T follicular helper cell (primary cell): ENCODE measurements around the gene COL5A1.

ENCODE experiments used
- DNase-seq: peaks from one replicate; pipeline ENCODE4 v3.0.0-alpha.2; 2020; ENCODE audit warnings: low read depth

The COL5A1 gene

DNA sequence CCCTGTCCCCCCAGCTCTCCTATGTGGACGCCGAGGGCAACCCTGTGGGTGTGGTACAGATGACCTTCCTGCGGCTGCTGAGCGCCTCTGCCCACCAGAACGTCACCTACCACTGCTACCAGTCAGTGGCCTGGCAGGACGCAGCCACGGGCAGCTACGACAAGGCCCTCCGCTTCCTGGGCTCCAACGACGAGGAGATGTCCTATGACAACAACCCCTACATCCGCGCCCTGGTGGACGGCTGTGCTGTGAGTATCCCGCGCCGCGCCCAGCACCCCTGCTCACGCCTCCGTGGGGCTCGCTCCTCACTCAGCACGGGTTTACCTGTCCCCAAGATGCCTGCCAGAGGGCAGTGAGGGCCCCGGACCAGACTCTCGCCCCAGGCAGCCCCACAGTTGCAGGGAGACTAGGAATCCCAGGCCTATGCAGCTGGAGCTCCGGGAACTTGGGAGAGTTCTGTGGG is 193.4 kb downstream of the COL5A1 start:
- no peak for DNase-seq

DNA sequence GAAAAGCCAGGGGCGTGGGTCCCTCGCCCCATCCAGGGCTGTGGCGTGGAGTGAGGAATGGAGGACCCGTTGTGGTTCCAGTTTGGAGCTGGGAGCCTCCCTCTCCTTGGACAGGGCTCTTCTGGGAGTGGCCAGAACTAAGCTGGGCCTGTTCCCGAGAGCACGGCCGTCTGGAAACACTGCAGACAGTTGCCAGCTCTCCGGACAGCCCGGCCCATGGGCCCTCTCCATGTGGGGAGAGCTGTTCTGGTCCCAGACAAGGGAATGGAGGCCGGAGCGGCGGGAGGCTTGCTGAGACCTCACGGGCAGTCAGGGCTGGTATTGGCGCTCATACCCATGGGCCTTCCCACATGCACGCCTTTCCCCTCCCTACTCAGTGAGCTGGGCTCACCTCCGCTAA is 193.8 kb downstream of the COL5A1 start:
- no peak for DNase-seq

DNA sequence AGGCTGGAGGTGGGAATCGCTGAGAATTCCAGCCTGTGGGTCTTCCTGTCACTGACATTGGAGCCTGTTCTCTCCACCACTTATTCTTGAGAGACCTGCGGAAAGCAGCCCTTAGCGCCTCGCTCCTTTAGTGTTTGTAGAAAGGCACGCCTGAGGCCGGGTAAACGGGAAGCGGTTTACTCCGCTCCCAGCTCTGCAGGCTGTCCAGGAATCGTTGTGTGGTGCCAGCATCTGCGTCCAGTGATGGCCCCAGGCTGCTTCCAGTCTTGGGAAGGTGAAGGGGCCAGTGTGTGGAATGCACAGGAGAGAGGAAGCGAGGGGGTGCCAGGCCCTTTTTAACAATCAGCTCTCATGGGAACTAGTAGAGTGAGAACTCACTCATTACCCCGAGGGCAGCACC is 194.4 kb downstream of the COL5A1 start:
- no peak for DNase-seq

DNA sequence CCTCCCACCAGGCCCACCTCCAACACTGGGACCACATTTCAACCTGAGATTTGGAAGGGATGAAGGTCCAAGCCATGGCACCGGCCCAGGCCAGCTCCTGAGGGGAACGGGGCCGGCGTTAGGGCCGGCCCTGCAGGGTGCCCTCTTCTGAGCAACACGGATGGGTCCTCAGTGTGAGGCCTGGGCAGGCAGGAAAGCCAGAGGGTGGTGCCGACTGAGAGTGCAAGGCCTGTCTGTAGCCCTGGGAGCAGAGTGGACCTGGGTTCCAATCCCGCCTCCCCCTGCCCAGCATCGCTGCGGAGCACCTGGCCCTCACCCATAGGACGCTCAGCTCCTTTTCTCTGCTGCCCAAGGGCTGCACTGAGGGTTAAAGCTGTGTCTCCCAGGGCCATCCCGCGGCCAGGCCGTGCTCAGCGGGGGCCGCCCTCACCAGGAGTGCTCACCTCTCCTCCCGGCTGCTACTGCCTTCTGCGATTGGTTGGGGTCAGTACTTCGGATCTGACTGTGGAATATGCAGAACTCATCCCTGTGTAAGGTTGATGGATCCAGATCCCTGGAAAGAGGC is 194.9 kb downstream of the COL5A1 start:
- DNase-seq, result no peak

DNA sequence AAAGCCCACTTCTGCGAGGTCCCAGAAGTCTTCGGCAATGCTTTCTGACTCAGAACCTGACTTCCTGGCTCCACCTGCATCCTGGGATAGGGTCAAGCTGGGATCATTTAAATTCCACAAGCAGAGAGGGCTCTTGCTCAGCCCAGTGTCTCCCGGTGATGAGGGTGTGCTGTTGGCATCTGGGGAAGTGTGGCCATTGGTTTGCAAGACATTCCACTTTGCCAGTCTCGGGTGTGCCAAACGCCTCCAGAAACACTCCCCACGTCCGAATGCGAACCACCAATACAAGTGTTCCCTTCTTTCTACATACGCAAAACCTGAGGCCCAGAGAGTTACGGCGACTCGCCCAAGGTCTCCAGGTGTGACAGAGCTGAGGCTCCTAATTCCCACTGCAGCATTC is 195.9 kb downstream of the COL5A1 start:
- DNase-seq, result no peak

DNA sequence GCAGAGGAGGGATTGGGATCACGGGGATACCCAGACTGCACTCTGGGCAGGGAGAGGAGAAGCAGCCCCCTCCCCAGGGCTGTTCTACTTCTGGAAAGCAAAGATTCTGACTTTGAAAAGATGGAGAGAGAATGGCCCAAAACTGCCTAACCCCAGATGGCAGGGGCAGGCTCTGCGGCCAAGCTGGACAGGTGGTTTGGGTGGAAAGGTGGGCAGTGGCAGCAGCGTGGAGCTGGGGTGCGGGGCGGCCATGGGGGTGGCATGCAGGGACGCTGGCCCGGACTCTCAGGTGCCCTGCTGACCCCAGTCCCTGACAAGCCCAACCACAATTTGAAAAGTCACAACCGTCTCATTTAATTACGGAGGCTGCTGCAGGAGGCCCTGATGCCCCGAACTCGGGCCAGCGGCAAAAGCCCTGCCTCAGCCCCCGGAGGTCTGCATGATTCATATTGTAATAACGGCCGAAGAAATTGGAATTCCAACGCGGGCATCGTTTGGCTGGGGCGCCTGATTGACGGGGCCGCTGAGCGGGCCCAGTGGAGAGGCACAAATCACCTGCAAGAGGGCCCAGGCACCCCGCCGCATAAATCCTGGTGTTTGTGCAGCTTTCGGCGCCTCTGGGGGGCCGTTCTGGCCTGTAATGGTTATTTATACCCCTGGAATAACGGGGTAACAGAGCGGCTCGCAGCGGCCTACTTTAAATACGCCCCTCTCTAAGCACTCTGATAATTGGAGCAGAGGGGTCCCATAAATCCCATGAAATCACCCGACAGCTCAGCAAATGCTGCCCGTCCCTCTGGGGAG is 197.2 kb downstream of the COL5A1 start:
- DNase-seq, result no peak

DNA sequence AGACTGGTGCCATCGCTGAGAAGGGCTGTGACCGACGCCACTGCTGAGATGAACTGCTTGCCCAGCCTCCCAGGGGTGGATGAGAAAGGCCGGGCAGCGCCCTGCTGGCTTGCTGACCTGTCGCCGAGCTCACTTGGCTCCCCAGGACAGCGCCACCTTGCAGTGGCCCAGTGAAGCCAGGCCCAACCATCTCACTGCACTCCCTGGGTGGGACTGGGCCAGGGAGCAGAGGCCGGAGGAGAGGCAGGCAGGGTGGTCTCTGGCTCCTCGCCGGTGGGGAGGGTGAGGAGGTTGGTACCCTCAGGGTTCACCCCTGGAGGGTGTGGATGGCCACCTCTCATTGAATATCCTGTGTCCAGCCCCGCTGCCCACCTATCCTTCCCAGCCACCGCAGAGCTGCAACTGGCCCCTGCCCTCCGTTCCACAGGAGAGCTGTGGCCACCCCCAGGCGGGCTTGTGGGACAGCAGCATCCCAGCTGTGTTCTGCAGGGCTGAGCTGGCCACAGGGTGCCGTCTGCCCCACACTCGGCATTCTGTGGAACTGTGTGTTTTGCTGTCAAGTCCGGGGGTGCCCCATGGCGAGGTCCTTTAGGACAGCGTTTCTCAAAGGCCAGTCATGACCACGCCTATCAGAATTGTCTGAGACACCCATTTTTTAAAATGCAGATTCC is 198.0 kb downstream of the COL5A1 start:
- no peak for DNase-seq

DNA sequence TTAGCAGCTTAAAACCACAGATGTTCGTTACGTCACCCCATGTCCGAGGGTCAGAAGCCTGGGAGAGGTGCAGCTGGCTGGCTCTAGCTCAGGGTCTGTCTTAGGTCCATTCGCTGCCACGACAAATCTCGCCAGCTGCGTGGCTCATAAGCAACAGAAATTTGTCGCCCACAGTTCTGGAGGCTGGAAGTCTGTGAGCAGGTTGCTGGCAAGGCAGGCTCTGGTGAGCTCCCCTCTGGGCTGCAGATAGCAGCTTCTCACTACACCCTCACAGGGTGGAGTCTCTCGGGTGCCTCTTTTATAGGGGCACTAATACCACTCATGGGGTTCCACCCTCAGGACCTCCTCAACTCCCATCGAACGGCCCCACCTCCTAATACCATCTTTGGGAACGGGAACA is 198.9 kb downstream of the COL5A1 start:
- no peak for DNase-seq

DNA sequence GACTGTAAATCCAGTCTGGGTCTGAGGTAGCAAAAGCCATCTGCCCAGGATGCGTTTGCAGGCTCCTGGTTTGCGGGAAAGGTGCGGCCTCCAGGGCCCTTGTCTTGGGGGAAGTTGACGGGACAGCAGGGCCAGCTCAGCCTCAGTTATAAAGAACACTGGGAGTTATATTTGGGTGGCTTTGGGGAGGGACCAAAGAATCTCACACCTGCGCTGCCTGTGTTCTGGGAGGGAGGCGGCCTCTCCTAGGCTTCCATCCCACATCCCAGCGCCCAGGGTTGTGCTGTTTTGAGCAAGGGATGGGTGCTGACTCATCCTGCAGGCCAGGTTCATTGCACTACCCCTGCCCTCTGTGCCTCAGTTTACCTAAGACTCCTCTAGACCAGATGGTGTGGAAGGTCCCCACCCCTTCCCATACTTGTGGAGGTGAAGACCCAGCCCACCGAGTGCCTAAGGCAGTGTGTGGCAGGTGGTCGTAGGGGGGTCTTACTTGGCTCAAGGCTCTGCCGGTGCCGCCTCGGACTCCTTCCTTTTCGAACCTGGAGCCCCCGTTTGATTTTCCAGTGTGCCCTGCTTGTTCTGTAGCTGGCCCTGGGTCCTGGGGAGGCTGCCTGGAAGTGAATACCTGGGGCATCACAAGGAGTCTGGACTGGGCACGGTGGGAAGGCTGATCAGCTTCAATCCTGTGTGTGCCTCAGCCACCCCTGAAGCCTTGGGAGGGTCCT is 199.7 kb downstream of the COL5A1 start:
- no peak for DNase-seq

DNA sequence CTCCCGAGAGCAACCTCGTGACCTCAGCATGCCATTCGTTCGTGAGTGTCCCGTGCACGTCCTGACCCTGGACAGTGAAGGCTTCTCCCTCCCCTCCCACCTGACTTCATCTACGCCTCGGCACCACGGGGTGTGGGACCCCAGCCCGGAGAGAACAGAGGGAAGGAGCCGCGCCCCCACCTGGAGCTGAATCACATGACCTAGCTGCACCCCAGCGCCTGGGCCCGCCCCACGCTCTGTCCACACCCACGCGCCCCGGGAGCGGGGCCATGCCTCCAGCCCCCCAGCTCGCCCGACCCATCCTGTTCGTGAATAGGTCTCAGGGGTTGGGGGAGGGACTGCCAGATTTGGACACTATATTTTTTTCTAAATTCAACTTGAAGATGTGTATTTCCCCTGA is 200.7 kb downstream of the COL5A1 start:
- DNase-seq, result no peak

DNA sequence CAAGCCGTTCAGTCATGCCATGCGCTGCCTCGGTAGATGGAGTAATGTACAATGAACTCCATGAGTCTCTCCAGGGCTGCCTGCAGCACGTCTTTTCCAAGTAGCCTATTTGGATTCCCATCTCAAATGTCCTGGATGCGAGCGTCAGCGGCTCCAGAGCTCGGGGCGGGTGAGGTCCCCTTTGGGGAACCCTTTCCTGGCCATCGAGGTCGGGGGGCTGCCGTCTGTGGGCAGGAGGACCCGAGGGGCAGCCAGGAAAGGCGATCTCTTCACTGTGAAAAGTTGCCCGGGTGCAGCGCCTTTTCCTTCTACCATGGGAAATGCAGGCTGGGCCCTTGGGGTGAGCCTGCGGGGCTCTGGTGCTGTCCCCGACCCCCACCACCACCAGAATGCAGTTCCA is 202.1 kb downstream of the COL5A1 start:
- no peak for DNase-seq

DNA sequence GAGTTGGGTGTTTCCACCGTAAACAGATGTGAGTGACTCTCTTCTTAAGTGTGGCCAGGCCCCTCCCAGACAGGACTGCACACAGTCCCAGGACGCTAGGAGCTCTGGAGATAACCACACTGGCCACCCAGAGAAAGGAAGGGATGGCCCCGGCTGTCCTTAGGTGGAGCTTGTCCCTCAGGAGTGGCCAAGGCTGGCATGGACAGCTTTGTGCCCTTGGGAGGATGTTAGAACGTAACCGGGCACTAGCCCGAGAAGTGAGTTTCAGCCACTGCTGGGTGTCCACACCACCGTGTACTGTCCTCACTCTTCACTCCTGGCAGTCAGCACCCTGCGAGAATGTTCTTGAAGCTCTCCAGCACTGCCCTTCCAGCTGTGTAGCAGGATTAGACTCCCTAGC is 203.2 kb downstream of the COL5A1 start:
- DNase-seq, result no peak

DNA sequence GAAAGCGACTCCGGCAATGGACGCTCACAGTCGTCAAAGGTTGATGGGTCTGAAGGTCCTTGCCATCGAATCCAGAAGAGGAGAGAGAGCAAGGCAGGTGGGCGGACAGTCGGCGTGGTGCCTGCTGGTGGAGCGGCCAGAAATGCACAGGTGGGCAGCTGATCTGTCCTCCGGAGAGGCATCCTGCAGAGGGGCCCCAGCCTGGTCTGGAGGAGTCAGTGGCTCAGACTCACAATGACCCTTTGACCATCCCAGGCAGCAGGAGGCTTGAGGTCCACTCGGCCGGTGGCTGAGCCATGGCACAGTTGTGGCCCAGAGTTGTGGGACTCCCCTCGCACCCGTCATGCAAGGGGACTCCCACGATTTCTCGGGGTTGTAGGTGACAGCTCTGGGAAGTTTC is 204.6 kb downstream of the COL5A1 start:
- no peak for DNase-seq

DNA sequence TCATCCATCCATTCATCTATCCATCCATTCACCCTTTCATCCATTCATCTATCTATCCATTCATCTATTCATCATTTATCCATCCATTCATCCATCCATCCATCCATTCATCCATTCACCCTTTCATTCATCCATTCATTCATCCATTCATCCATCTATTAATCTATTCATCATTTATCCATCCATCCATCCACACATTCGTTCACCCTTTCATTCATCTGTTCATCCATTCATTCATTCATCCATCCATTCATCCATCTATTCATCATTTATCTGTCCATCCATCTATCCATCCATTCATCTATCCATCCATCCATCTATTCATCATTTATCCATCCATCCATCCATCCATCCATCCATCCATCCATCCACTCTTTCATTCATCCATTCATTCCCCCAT is 205.1 kb downstream of the COL5A1 start:
- no peak for DNase-seq

DNA sequence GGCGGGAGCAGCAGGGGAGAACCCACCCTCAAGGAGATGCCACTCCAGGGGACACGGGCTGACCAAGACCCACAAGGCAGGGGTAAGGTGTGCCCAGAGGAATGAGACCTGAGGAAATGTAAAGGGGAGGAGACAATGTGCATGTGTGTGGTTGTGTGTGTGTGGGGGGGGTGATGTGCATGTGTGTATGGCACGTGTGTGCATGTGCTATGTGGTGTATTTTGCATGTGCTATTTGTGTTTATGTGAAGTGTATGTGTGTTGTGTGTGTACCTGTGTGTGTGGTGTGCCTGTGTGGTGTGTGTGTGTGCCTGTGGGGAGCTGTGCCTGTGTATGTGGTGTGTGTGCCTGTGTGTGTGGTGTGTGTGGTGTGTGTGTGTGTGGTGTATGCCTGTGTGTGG is 205.5 kb downstream of the COL5A1 start:
- DNase-seq, result no peak

DNA sequence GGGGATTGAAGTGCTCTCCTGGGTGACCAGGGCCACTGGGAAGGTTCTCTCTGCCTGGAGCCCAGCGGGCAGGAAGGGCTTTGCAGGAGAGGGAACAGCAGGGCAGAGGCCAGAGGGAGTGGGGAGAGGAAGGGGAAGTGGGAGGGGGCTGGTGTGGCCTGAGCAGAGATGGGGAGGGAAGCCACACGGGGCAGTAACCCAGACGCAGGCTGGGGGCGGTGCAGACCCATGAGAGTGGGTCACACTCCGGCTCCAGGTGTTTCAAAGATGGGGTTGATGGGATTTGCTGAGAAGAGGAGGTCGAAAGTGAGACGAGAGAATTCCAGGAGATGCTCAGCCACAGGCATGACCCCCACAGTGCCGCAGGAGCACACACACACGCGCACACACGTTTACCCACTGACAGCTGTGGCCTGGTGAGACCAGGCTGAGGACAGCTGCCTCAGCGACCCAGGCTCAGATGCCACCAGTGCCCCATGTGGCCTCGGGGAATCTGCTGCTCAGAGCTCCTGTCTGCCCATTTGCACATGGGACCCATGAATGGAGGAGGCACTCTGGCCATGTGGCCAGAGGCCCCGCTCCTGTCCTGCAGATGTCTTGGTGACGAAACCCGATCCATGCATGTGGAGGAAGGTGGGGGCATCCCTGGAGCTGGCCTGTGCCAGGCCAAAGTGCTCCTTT is 206.3 kb downstream of the COL5A1 start:
- no peak for DNase-seq

DNA sequence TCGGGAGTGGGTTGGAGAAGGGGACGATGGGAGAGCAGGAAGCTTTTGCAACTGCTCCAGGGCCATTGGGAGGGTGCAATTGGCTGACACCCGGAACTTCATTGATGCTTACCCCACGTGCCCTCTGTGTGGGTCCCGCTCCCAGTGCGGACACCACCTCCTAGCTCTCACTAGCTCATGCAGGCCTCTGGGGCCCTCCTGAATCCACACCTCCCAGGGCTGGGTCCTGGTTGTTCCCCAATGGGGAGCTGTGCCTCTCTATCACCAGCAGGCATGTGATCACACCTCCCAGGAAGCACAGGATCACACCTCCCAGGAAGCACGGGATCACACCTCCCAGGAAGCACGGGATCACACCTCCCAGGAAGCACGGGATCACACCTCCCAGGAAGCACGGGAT is 206.9 kb downstream of the COL5A1 start:
- DNase-seq, result no peak

DNA sequence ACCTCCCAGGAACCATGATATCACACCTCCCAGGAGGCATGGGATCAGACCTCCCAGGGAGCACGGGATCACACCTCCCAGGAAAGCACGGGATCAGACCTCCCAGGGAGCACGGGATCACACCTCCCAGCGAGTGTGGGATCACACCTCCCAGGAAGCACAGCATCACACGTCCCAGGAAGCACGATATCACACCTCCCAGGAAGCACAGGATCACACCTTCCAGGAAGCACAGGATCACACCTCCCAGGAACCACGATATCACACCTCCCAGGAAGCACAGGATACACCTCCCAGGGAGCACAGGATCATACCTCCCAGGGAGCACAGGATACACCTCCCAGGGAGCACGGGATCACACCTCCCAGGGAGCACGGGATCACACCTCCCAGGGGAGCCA is 209.0 kb downstream of the COL5A1 start:
- DNase-seq, result no peak

DNA sequence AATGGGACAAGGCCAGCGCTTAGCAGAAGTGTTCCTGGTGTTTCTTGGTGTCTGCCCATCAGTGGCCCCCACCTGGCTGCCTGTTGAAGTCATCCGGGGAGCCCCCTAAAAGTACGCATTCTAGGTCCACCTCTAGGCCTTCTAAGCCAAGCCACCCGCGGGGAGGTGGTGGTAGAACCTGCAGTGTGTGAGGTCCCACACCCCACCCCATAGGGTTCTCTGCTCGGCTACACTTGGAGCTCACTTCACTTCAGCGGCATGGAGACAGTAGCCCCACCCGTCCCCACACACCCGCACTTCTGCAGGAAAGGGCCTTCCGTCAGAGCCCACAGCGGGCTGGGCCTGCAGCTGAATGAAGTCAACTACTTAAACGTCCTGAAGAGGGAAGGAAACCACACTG is 209.4 kb downstream of the COL5A1 start:
- DNase-seq, result no peak

DNA sequence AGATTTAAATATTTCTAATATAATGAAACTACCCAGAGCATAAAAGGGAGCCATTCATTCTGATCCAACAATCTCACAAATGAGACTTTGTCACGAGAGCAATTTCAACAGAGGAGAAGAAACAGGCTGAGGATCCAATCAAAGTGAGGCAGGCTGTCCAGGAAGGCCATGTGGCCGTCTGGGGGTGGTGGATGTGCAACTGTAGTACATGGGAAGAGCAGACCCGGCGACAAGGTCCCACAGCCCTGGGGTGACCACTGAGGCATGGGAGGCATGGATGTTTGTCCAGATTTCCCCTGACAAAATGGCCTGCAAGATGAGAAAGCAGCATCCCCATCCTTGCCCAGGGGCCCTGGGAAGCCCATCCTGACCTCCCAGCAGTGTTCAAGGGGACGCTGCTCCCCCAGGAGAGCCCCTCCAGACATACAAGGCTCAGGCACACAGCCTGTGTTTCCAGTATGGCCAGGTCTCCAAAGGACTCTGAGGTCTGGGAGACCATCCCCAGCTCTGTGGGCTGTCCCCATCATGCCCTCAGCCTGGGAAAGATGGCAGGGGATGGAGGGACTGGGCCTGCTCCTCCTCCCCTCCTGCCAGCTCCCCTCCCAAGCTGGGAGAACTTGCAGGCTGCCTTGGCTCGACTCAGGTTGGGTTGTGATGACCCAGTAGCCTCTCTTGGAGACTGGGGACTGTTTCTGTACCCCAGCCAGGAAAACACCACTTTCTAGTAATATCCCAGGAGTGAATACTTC is 211.5 kb downstream of the COL5A1 start:
- no peak for DNase-seq

DNA sequence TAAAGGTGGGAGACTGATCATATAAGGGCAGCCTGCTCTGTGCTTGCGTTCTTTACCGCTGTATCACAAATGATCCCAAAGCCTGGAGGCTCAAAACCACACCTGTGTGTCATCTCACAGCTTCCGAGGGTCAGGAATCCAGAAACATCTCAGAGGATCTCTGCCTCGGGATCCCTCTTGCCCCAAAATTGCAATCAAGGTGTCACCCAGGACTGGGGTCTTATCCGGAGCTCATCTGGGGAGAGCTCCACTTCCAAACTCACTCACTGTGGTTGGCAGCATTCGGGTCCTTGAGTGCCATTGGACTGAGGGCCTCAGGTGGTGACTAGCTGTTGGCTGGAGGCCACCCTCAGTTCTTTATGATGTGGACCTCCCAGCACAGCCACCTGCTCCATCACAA is 212.3 kb downstream of the COL5A1 start:
- DNase-seq, result no peak
